ENCODE results near the gene ADSS1. TPM values are rescaled to one million over a fixed set of nuclear protein-coding genes. Genes with fewer than 3 reads are reported as not detected.
"Not testable (repeated sequence)": the region's sequence is repeated elsewhere in the genome, so short reads cannot be mapped to it uniquely, and the experiment has no call there.

ADSS1 gene
- polyA plus RNA-seq, 4 donors, result 12.7 to 19.7 (median 15.9) TPM

- no peak for DNase-seq (ENCODE audit: low read depth in 4 of 4, low spot score in 2 of 4)
Measured at GRCh38 chr14:104712881-104713734, 10.9 kb upstream of the ADSS1 start.

DNA sequence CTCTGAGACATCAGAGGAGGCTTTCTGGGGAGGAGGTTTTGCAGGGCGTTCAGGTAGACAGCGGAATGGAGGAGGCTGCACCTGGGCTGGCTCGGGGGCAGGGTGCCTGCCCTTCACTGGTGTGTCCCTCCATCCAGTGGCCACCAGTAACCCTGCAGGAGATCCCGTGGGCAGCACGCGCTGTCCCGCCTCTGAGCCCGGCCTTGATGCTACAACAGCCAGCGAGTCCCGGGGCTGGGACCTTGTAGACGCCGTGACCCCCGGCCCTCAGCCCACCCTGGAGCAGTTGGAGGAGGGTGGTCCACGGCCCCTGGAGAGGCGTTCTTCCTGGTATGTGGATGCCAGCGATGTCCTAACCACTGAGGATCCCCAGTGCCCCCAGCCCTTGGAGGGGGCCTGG is 10.0 kb upstream of the ADSS1 start:
- DNase-seq (ENCODE audit: low read depth in 4 of 4, low spot score in 2 of 4), result no peak

DNA sequence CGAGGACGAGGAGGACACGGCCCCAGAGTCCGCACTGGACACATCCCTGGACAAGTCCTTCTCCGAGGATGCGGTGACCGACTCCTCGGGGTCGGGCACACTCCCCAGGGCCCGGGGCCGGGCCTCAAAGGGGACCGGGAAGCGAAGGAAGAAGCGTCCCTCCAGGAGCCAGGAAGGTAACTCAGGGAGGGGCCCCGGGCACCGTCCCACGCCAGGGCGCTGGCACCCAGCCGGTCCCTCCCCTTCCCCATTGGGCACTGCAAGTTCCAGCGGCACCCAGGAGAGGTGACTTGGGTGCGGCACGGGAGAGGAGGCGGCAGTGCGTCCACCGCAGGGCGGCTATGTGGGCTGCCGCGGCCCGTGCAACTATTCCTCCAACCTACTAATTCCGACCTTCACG is 9.3 kb upstream of the ADSS1 start:
- DNase-seq (ENCODE audit: low read depth in 4 of 4, low spot score in 2 of 4), result no peak

- DNase-seq (ENCODE audit: low read depth in 4 of 4, low spot score in 2 of 4), result no peak
Measured at GRCh38 chr14:104715416-104715815, 8.6 kb upstream of the ADSS1 start.

GRCh38 chr14:104715871-104716270 is 8.2 kb upstream of the ADSS1 start:
- no peak for DNase-seq (ENCODE audit: low read depth in 4 of 4, low spot score in 2 of 4)

DNA sequence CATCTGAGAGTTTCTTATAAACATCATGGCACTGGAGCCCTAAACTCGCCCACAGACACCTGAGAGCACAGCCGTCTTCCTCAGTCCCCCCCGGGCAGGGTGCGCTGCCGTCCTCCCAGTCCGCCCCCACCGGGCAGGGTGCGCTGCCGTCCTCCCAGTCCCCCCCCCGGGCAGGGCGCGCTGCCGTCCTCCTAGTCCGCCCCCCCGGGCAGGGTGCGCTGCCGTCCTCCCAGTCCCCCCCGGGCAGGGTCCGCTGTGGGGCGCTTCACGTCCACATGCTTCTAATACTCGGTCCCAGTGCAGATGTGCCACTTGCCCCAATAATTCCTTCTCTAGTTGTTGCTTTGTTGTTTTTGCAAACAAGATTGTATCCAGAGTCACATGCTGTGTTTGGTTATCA is 6.9 kb upstream of the ADSS1 start:
- DNase-seq (ENCODE audit: low read depth in 4 of 4, low spot score in 2 of 4), result no peak

- DNase-seq (ENCODE audit: low read depth in 4 of 4, low spot score in 2 of 4), result no peak
Measured at GRCh38 chr14:104717646-104718045, 6.4 kb upstream of the ADSS1 start.

DNA sequence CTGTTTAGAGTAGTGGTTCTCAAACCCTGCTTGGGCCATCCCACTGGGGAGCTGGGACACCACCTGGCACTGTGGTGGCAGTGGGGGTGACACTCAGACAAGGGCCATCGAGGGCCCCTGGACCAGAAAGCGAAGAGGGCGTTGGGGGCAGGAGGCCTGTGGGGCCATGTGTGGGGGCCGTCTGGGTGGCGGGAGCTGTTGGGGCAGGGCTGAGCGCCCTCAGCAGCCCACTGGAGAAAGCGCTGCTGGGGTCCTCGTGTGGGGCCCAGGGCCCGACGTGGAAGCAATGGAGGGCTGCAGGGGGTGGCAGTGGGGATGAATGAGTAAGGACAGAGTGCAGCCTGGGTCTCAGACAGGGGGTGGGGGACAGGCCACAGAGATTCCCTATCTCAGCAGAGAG is 5.9 kb upstream of the ADSS1 start:
- DNase-seq (ENCODE audit: low read depth in 4 of 4, low spot score in 2 of 4), result no peak

DNA sequence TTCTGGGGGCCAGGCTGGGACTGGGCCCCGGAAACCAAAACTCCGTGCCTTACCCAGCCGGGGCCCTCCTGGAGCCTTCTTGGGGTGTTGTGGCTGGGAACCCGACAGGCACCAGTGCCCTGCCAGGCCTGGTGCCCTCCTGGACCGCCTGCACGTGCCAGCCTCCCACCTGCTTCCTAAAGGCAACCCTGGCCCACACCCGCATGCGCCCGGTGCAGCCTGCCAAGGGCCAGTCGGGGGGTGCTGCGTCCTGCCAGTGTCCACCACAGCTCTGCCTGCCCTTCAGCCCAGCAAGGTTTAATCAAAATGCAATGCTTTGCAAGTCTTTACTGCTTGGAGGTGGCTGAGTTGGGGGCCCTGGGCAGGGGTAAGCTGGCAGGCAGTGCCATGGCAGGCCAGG is 5.2 kb upstream of the ADSS1 start:
- no peak for DNase-seq (ENCODE audit: low read depth in 4 of 4, low spot score in 2 of 4)

DNA sequence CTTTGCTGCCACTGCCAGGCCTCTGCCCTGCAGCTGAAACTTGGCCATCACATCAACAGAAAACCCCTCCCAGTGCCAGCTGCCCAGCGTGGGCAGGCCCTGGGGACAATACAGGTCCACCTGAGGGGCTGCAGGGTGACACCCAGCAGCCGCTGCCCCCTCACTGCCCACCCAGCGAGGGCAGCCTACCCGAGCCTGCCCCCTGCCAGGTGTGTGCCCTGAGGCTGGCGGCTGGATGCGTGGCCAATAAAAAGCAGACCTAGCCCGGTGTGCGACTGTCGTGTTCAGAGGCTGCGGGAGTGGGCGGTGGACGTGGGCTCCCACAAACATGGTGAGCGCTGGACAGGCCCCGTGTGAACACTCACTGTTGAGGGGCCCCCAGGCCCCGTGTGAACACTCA is 4.7 kb upstream of the ADSS1 start:
- no peak for DNase-seq (ENCODE audit: low read depth in 4 of 4, low spot score in 2 of 4)

GRCh38 chr14:104721505-104722431 is 2.3 kb upstream of the ADSS1 start:
- no peak for DNase-seq (ENCODE audit: low read depth in 4 of 4, low spot score in 2 of 4)

DNA sequence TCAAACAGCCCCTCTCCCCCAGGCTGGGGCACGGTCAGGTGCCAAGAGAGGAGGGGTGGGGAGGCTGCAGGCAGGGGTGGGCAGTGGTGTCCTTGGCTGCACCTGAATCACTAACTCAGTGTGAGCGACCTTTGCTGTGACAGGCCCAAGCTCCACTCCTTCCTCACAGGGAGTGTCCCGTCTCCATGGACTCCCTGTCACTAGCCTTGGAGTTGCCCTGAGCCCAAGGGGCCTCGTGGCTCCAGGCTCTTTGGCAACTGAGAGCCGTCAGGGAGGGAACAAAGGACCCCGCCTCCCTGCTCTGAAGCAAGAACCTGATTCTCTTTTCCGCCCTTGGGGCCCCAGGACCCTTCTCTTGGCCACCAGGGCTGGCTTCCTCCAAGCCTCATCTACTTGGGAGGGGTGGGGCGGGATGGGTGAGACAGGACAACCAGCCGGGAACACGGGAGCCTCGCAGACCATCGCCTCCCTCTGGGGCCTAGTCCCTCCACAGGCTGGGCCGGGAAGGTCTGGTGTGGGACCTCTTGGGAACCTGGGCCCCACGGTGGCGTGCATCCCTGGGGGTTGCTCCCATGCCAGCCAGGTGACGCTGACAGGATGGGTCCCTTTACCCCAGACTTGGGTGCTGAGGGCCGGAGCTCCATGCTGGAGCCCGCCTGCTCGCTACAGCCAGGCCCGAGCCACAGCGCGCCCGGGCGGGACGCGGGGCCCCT is 935 bp upstream of the ADSS1 start:
- no peak for DNase-seq (ENCODE audit: low read depth in 4 of 4, low spot score in 2 of 4)

DNA sequence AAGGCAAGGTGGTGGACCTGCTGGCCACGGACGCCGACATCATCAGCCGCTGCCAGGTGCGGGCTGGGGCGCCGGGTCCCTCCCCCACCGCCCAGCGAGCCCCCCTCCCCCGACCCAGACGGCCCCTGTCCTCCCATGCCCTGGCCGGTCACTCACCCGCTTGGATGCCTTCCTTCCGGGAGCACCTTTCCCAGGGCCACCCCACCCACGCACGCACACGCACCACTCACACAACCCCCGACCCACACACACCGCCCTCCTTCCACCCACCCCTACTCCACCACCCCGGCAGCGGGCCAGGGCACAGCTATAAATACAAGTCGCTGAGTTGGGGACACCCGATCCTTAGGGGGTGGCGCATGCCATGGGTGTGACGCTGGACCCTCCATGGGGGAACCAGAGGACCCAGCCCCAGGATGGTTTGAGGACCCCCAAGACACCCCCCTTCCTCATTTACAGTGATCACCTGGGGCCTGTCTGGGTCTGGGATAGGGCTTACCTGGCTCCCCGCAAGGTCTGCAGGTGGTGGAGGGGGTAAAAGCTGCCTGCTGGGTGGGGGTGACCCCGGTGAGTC is 465 bp downstream of the ADSS1 start:
- no peak for DNase-seq (ENCODE audit: low read depth in 4 of 4, low spot score in 2 of 4)

GRCh38 chr14:104724981-104725771 is 1.1 kb downstream of the ADSS1 start:
- no peak for DNase-seq (ENCODE audit: low read depth in 4 of 4, low spot score in 2 of 4)

DNA sequence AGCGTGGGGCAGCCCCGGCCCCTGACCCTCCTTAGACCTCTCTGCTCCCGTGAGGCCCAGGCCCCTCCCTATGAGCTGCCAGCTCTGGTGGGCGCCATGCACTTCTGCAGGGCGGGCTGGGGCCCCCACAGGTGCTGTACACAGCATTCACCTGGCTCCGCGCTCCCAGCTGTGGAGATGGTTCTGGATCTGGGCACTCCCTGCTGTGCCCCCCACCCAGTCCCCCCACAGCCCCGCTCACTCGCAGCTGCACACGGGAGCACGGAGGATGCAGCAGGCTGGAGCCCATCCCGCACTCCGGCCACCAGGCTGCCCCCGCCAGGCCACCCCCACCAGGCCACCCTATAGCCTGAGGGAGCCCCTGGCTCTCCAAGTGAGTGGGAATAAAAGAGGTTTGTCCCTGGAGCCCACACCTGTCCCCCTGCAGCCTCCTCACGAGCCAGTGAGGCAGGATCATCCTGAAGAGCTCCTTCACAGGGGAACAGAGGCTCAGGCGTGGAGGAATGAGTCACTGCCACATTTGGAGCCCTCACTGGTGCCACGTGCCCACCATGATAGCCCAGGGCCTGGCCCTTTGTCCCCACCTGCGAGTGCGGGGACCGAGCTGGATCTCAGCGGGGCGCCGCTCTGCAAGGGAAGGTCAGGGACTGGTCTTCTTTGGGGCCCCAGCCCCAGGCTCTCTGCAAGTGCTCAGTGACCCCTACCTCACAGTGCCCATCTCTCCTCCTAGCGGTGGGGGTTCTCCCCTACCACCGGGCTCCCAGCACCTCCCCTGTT is 1.9 kb downstream of the ADSS1 start:
- no peak for DNase-seq (ENCODE audit: low read depth in 4 of 4, low spot score in 2 of 4)

- no peak for DNase-seq (ENCODE audit: low read depth in 4 of 4, low spot score in 2 of 4)
Measured at GRCh38 chr14:104726600-104727451, 2.8 kb downstream of the ADSS1 start.

- DNase-seq (ENCODE audit: low read depth in 4 of 4, low spot score in 2 of 4), result no peak
Measured at GRCh38 chr14:104728631-104729030, 4.6 kb downstream of the ADSS1 start.

DNA sequence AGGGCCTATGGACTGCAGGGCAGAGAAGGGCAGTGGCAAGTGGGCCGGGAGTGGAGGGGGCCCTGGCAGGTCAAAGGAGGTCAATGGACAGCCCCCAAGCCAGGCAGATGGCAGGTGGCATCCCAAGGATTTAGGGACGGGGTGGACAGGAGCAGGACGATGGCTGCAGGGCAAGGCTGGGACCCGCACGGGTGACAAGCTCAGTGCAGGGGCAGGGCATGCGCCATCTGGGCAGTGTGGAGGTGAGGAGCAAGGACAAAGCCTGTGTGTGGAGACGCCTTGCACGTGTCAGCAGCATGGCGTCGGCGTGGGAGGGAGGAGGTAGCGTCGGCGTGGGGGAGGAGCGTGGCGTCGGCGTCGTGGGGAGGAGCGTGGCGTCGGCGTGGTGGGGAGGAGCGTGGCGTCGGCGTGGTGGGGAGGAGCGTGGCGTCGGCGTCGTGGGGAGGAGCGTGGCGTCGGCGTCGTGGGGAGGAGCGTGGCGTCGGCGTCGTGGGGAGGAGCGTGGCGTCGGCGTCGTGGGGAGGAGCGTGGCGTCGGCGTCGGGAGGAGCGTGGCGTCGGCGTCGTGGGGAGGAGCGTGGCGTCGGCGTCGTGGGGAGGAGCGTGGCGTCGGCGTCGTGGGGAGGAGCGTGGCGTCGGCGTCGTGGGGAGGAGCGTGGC is 5.3 kb downstream of the ADSS1 start:
- DNase-seq (ENCODE audit: low read depth in 4 of 4, low spot score in 2 of 4), result not testable (repeated sequence)
